ENCODE data around the gene SEPTIN5. TPM values are rescaled to one million over a fixed set of nuclear protein-coding genes. Genes with fewer than 3 reads are reported as not detected.

SEPTIN5 gene
- total RNA-seq, 1 experiment from 2014 or later, result 50.4 TPM

DNA sequence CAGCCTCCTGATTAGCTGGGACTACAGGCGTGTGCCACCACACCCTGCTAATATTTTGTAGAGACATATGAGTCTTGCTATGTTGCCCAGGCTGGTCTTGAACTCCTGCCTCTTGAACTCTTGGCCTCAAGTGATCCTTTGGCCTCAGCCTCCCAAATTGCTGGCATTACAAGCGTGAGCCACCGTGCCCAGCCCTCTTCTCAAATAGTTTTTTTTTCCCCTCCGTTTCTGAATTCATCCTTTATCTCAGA lies 58.0 kb downstream of the SEPTIN5 start:
- H3K4me1 ChIP-seq (ENCODE audit: insufficient read depth, low read length, poor library complexity, severe bottlenecking), result no peaks in the 10 kb centered on the region
- no peak overlapping the region for H3K27ac ChIP-seq (ENCODE audit: low read depth, low read length, poor library complexity, severe bottlenecking)
- ChIA-PET CTCF (no interaction called here), POLR2A (ENCODE audit: low non-redundant PET) (no interaction called here)
- H3K27me3 ChIP-seq (replicated peaks; ENCODE audit: insufficient read depth, low read depth, low read length, poor library complexity), result peaks cover 12% of the 10 kb centered on the region
- H3K36me3 ChIP-seq (ENCODE audit: insufficient read depth, low read length, poor library complexity, severe bottlenecking), result no peaks in the 10 kb centered on the region
- TF ChIP-seq, protein P1, sequence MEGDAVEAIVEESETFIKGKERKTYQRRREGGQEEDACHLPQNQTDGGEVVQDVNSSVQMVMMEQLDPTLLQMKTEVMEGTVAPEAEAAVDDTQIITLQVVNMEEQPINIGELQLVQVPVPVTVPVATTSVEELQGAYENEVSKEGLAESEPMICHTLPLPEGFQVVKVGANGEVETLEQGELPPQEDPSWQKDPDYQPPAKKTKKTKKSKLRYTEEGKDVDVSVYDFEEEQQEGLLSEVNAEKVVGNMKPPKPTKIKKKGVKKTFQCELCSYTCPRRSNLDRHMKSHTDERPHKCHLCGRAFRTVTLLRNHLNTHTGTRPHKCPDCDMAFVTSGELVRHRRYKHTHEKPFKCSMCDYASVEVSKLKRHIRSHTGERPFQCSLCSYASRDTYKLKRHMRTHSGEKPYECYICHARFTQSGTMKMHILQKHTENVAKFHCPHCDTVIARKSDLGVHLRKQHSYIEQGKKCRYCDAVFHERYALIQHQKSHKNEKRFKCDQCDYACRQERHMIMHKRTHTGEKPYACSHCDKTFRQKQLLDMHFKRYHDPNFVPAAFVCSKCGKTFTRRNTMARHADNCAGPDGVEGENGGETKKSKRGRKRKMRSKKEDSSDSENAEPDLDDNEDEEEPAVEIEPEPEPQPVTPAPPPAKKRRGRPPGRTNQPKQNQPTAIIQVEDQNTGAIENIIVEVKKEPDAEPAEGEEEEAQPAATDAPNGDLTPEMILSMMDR (conservative IDR thresholded peaks at IDR 0.05; ENCODE audit: low read depth, low read length), result no peak
- TF ChIP-seq EZH2 (IDR thresholded peaks at IDR 0.05; ENCODE audit: borderline replicate concordance, low read depth, low read length, poor library complexity, severe bottlenecking), result no peak
- H3K9me3 ChIP-seq (ENCODE audit: low read depth, low read length, poor library complexity, severe bottlenecking), result no peaks in the 10 kb centered on the region
- H3K4me3 ChIP-seq (ENCODE audit: low read depth, low read length, poor library complexity, severe bottlenecking), result no peak overlapping the region
- no peak for DNase-seq (ENCODE audit: low spot score)
- BruUV-seq (replicated peaks), result no TSS peak
- intact Hi-C loops (cut with micrococcal nuclease; ENCODE audit: unreplicated experiment), result no loop called here

Other genes starting within 250 kb of the SEPTIN5 start
- 161 and 195 TPM in 2 replicates for gene UFD1, start 235.3 kb upstream of the SEPTIN5 start, total RNA-seq (2021)
- gene CDC45, start 234.6 kb upstream of the SEPTIN5 start, total RNA-seq (2021), result 79.1 and 79.2 TPM in 2 replicates
- gene CLDN5, start 190.1 kb upstream of the SEPTIN5 start, total RNA-seq (2021), result 0.21 and 0.22 TPM in 2 replicates
- 12.6 and 13.3 TPM in 2 replicates for gene GP1BB, start 9.0 kb downstream of the SEPTIN5 start, total RNA-seq (2021)
- 3.6 and 4.7 TPM in 2 replicates for gene TBX1, start 46.3 kb downstream of the SEPTIN5 start, total RNA-seq (2021)
- 17.8 and 17.9 TPM in 2 replicates for gene GNB1L, start 140.4 kb downstream of the SEPTIN5 start, total RNA-seq (2021)
- gene RTL10, start 140.4 kb downstream of the SEPTIN5 start, total RNA-seq (2021), result 22.7 and 25.6 TPM in 2 replicates
- 87.8 and 98.6 TPM in 2 replicates for gene COMT, start 227.3 kb downstream of the SEPTIN5 start, total RNA-seq (2021)
- gene TXNRD2, start 227.3 kb downstream of the SEPTIN5 start, total RNA-seq (2021), result 25.2 and 32.6 TPM in 2 replicates

Data from A673 (cell line).